ENCODE data around the gene ZNF280C. TPM values are rescaled to one million over a fixed set of nuclear protein-coding genes. Genes with fewer than 3 reads are reported as not detected.
A peak's percentile ranks its signal among the peaks of the same experiment; 100 is the strongest.

Gene ZNF280C
- total RNA-seq, 1 experiment from 2014 or later: 10.5 TPM

DNA sequence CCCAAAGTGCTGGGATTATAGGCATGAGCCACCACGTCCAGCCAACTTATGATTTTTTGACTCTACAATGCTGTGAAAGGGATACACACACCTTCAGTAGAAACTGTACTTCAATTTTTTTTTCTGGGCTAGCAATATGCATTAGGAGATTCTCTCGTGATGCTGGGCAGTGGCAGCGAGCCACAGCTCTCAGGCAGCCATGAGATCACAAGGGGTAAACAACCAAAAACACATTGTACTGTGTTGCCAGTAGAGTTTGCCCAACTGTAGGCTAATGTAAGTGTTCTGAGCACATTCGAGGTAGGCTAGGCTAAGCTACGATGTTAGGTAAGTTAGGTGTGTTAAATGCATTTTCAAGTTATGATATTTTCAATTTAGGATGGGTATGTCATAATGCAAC, 71.2 kb downstream of the ZNF280C start:
- in situ Hi-C loops (cut with HindIII; ENCODE audit: low pct_unique_long_range_greater_than_20kb, low sequenced_read_pairs): no loop called here
- DNase-seq (ENCODE audit: low read depth, low spot score): peak; percentile 35

DNA sequence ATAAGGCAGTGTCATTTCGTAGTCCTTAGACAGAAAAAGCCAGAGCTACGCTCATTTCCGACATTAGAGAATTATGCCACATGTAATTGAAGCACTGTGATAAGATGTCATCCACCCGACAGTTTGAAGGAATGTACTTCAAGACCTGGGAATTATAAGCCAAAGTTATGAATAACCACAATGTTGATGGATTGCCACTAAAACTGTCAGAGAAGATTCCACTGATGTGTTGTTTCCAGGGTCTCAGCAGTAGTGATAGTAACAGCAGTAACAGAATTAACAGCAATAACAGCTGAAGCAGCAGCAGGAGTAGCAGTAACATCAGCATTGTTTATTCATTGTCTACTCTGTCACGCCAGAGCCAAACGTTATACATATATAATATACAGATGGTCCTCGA, 72.2 kb downstream of the ZNF280C start:
- in situ Hi-C loops (cut with HindIII; ENCODE audit: low pct_unique_long_range_greater_than_20kb, low sequenced_read_pairs): no loop called here

DNA sequence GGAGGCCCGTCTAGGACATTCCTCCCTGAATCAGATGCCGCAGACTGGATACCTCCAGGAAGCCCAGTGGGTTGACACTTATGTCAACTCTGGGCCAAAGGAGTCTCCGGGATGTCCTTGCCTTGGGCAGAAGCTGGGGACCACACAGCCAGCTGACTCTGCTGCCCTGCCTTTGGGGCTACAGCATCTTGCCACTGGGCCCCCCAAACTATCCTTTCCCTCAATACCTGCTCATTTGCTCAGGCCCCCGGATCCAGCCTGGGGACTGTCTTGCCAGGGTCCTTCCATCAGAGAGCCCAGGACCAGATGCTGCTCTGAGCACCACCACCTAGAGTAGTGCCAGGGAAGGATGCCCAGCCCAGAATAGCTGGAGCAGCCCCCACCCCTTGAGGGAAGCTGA, 77.9 kb downstream of the ZNF280C start:
- in situ Hi-C loops (cut with HindIII; ENCODE audit: low pct_unique_long_range_greater_than_20kb, low sequenced_read_pairs): no loop called here
- DNase-seq (ENCODE audit: low read depth, low spot score): no peak

More for the DNA sequence above, 72.2 kb downstream of the ZNF280C start:
- DNase-seq (ENCODE audit: low read depth, low spot score): no peak

DNA sequence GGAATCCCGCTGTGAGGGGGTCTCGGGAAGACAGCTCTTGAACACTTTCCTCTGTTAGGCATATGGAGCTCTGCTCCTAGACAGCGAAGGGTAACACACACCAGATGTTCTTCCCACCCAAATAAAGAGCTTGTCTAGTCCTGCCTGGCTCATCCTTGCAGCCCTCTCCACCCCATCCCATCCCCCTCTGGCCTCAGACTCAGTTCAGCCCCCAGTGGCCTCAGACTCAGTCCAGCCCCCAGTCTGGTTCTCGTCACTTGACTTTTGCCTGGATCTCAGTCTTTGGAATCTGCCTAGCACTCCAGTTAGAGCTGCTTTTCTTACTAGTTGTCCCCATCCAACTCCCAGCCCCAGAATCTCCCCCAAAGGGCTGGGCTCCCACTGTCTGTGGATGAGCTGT, 82.0 kb downstream of the ZNF280C start:
- no peak for DNase-seq (ENCODE audit: low read depth, low spot score)
- in situ Hi-C loops (cut with HindIII; ENCODE audit: low pct_unique_long_range_greater_than_20kb, low sequenced_read_pairs): no loop called here

DNA sequence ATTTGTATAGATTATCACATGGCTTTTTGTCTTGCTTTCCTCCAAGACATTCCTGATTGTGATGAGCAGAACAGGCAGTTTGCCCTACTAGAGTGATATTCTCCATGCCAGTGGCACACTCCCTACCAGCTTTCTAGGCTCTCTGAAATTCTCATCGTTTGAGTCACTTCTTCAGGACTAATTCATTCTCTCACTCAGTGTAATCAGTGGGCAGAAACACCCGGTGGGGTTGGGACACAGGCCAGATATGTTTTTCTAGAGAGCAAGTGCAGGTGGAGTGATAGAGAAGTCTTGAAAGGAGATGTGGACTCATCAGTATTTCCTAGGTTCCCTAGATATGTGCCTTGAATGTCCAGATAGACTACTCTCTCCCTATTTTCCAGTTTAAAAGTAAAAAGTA, 83.8 kb downstream of the ZNF280C start:
- in situ Hi-C loops (cut with HindIII; ENCODE audit: low pct_unique_long_range_greater_than_20kb, low sequenced_read_pairs): no loop called here
- no peak for DNase-seq (ENCODE audit: low read depth, low spot score)

DNA sequence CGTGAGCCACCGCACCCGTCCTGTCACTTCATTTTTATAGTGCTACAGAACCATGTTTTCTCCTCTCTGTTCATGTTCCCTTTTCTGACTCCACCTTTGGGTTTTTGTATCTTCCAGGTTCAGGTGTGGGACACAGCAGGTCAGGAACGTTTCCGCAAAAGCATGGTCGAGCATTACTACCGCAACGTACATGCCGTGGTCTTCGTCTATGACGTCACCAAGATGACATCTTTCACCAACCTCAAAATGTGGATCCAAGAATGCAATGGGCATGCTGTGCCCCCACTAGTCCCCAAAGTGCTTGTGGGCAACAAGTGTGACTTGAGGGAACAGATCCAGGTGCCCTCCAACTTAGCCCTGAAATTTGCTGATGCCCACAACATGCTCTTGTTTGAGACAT, 84.5 kb downstream of the ZNF280C start:
- in situ Hi-C loops (cut with HindIII; ENCODE audit: low pct_unique_long_range_greater_than_20kb, low sequenced_read_pairs): no loop called here
- DNase-seq (ENCODE audit: low read depth, low spot score): no peak

DNA sequence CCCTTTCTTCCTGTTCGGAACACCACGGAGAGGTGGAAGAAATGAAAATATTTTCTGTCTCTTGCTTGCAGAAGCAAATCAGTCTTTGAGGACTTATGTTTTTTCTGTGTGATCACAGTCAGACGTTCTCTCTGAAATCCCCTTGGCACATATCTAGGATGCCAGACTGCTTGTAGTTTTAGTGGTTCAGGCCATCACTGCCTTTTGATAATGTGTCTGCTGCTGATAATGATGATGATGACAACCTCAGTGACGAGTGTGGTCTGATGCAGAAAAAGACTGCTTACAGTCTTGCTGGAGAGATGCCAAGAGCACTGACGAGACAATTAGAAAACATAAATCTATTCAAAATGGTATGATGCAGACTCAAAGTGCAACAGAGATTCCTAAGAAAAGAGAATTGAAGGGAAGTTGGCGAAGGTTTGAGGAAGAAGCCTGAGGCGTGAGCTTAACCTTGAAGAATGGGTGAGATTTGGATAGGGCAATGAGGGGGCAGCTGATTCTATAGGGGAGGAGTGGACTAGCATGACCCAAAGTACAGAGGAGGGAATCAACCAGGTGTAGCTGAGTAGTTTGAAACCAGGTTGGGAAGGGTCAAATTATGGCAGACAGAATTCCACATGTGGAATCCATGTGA, 89.0 kb downstream of the ZNF280C start:
- in situ Hi-C loops (cut with HindIII; ENCODE audit: low pct_unique_long_range_greater_than_20kb, low sequenced_read_pairs): no loop called here

DNA sequence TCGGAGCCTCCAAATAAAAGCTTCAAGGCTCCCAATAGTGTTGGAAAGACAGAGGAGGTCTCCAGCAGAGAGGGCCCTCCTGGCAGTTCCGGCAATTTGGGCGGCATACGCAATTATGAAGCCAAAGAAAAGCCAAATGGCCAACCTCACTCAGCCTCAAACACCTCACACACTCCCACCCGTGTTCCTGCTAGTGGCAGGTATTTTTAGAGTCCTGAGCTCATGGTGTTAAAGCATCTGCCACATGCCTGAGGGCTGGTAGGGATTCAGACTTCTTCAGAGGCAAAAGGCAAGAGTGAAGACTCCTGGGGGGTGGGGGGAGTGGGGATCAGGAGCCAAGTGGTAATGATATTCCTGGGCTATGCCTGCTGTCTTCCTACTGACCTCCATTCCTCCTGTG, 89.5 kb downstream of the ZNF280C start:
- DNase-seq (ENCODE audit: low read depth, low spot score): no peak
- in situ Hi-C loops (cut with HindIII; ENCODE audit: low pct_unique_long_range_greater_than_20kb, low sequenced_read_pairs): no loop called here

More for the DNA sequence above, 89.0 kb downstream of the ZNF280C start:
- DNase-seq (ENCODE audit: low read depth, low spot score): no peak

DNA sequence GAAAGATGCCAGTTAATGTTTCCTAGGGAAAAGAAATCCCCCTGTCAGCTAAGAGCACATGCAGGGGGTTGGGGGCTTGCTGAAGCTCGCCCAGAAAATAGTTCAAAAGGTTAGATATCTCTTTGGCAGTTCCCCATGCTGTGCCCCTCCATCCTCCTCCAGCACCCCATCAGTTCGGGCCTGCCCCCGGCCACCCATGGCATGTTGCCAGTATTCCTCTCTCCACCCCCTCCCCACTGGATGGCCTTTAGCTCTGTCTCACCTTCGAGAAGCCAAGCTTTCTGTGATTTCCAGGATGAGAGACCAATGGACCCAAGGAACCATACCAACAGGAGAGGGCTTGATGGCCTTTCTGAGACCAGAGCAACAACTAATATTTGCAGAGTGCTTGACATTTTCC, 91.8 kb downstream of the ZNF280C start:
- in situ Hi-C loops (cut with HindIII; ENCODE audit: low pct_unique_long_range_greater_than_20kb, low sequenced_read_pairs): no loop called here
- DNase-seq (ENCODE audit: low read depth, low spot score): no peak

DNA sequence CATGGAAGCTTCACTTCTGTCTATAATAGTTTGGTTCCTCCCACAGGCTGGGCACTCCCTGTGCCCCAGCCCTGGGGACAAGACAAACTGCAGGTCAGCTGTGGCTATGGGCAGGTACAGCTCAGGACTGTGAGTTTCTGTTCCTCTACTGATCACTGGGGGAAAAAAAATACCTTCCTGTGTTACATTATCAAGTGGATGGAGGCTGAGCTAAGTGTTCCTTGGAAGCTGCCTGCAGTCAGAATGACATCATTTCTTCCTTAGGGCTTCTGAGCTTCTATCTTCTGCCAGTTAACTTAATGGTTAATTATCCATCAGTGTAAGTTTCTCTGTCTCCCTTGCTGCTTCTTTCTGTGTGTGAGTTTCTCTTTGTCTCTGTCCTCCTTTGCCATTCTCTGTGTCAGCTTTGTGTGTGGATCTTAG, 92.3 kb downstream of the ZNF280C start:
- in situ Hi-C loops (cut with HindIII; ENCODE audit: low pct_unique_long_range_greater_than_20kb, low sequenced_read_pairs): no loop called here
- no peak for DNase-seq (ENCODE audit: low read depth, low spot score)

DNA sequence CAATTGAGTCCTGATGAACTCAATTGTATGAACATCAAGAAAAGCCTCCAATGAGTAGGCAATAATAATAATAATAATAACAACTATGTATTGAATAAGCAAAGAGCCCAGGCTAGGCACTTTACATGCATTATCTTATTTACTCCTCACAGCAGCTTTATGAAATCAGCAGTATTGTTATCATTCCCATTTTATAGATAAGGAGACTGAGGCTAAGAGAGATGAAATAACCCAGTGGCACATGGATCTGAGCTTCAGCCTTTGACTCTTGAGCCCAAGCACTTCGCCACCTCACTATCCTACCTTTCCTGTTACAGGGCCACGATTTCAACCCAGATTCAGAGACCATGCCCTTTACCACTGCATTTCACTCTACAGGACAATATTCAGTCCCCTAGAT, 93.8 kb downstream of the ZNF280C start:
- in situ Hi-C loops (cut with HindIII; ENCODE audit: low pct_unique_long_range_greater_than_20kb, low sequenced_read_pairs): no loop called here
- no peak for DNase-seq (ENCODE audit: low read depth, low spot score)

DNA sequence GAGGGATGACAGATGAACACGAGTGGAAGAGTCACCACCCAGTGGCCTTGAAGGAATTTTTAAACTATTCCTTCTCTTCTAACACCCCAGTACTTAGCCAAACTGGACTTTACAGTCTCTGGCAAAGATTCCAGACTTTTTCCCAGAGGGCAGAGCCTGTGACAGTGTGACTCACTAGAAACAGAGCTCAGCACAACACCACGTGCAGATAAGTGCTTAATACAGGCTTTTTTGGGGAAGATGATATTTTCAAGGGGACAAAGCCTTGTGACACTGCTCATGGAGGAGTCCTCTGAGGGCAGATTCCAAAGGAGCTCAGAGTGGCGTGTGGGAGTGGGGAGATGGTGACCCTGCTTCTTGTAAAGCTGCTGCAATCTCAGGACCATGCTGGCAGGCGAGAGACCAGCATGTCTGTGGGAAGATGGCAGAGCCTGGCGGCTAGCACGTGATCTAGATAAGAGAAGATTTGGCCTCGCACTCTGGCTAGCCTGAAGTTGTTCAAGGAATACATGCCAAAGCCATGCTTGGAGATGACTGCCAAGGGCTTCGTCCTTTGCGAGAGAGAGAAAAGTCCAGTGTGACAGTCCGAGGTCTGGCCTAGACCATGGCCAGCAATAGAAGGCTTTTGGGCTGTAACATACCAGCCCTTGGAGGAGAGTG, 94.5 kb downstream of the ZNF280C start:
- in situ Hi-C loops (cut with HindIII; ENCODE audit: low pct_unique_long_range_greater_than_20kb, low sequenced_read_pairs): no loop called here

DNA sequence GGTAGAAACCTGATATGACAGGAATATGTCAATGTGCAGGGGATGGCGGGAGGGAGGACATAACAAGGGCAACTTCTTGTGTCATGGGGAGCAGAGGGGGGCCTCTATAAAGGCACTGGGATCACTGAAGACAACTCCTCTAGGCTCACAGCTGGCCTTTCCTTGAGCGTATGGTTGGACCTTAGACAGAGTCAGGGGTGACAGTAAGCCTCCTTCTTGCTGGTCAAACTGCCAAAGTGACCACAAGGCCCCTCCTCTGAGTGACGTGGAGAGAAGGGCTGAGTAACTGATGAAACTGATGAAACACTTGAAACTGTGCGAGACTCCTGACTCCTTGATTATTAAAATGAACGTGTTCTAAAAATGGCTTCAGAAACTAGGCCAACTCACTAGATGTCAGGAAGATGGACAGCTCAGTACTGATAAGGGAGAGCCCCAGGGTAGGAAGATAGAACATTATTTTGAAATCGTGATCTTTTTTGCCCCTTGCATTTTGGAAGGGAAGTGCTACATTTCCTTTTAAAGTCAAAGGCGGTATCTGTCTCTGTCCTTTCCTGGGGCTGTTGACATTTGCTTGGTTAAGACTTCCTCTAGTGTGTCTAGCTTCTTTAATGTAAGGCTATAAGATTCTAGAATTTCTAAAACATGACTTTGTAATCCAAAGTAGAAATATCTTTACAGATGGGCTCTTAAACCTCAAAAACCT, 95.4 kb downstream of the ZNF280C start:
- in situ Hi-C loops (cut with HindIII; ENCODE audit: low pct_unique_long_range_greater_than_20kb, low sequenced_read_pairs): no loop called here
- peak; percentile 74 for DNase-seq (ENCODE audit: low read depth, low spot score)

More for the DNA sequence above, 94.5 kb downstream of the ZNF280C start:
- DNase-seq (ENCODE audit: low read depth, low spot score): peak; percentile 76

DNA sequence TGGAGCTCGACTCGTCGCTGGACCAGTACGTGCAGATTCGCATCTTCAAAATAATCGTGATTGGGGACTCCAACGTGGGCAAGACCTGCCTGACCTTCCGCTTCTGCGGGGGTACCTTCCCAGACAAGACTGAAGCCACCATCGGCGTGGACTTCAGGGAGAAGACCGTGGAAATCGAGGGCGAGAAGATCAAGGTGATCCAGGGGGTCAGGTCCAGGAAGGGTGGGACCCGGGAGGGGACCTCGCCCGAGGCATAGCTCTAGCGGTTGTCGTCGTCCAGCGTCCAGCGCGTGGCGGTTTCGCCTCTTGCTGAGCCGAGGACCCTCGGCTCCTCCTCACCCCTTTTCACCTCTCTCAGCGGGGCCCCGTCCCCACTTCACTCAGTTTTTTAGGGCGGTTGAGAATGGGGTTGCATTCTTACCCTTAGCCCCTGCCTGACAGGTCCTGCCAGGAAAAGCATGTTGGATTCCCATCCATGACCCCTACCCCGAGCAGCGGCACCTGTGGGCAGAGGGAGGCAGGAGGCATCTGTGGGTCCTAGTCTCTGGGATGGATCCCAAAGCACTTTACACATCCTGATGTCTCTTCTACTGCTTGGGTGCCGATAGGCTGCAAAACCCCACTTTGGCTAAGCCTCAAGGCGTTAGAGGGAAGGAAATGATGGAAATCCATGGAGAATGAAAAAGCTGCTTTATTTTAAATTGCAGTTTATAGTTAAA, 96.4 kb downstream of the ZNF280C start:
- DNase-seq (ENCODE audit: low read depth, low spot score): no peak
- in situ Hi-C loops (cut with HindIII; ENCODE audit: low pct_unique_long_range_greater_than_20kb, low sequenced_read_pairs): no loop called here

DNA sequence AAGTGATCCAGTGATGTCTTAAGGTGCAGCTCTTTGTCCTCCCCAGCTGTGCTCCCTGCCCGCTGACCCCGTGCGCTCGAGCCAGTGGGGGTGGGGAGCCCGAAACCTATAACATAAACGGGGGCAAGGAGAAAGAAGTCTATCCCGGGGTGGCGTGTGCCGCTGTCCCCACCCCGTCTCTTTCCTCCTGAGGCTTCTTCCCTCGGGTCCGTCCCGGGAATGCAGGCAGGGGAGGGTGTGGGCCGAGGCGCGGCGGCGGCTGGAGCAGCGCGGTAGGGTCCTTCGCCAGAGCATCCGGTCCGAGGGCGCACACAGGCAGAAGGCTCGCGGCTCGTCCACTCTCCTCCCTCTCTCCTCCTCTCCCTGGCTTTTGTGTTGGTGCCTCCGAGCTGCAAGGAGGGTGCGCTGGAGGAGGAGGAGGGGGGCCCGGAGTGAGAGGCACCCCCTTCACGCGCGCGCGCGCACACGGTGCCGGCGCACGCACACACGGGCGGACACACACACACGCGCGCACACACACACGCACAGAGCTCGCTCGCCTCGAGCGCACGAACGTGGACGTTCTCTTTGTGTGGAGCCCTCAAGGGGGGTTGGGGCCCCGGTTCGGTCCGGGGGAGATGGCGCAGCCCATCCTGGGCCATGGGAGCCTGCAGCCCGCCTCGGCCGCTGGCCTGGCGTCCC, 97.1 kb downstream of the ZNF280C start, which contains the start of gene RAB33A:
TSS of gene RAB33A (plus strand) at position 517 of the 681 bp plus-strand sequence. CDS start at position 618, 101 bp downstream.
- no peak for DNase-seq (ENCODE audit: low read depth, low spot score)
- in situ Hi-C loops (cut with HindIII; ENCODE audit: low pct_unique_long_range_greater_than_20kb, low sequenced_read_pairs): no loop called here

DNA sequence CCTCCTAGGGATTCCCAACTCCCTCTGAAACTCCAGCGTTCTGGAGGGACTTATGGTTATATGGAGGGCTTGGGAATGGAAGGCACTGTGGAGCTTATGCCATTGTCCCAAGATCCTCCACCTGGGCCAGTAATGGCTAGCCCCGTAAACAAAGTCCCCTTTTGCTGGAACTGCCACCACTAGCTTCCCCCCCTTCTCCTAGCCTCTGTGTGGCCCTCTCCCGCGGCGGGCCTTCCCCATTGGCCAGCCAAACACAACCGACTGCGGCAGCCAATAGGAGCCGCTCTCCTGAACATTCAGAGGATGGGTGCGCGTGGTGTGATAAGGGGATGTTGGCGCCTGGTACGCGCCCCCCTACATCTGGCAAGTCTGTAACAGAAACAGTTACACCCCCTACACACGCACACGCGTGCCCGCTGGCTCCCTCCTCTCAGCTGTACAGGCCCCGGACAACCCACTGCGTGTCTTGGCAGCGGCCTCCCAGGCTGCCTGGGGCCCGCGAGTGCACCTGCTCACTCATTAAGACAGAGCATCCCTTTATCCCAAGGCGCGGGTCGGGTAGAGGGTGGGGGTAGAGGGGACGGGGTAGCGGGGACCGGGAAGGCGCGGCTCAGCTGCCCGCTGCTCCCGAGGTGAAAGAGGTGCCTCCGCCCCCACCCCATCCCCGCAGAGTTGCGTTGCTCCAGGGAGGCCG, 97.8 kb downstream of the ZNF280C start:
- in situ Hi-C loops (cut with HindIII; ENCODE audit: low pct_unique_long_range_greater_than_20kb, low sequenced_read_pairs): no loop called here
- no peak for DNase-seq (ENCODE audit: low read depth, low spot score)

DNA sequence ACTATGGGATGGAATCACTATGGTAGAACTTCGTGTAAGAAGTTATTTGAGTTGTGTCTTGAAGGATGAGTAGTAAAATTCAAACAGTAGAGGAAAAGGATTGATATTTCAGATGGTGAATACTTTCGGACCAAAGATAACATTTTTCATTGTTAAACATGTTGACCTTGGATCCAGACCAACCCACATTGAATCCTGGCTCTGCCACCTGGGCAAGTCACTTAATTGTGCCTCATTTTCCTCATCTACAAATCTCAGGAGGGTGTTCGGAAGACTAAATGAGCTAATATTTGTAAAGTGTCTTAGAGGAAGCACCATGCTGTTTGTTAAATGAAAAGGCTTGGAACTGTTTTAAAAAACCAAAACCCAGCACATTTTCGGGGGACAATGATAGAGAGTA, 101.7 kb downstream of the ZNF280C start:
- no peak for DNase-seq (ENCODE audit: low read depth, low spot score)
- in situ Hi-C loops (cut with HindIII; ENCODE audit: low pct_unique_long_range_greater_than_20kb, low sequenced_read_pairs): no loop called here
